GM18873 (cell line): ENCODE measurements around the gene ITPK1.

Source experiments
- ATAC-seq: cut with Tn5 transposase; IDR thresholded peaks from one replicate; pipeline ENCODE4 v1.9.1; 2021; ENCODE audit warnings: mild to moderate bottlenecking, moderate library complexity, moderate number of reproducible peaks; ENCODE audit not compliant: unreplicated experiment, low FRiP score

The ITPK1 gene

DNA sequence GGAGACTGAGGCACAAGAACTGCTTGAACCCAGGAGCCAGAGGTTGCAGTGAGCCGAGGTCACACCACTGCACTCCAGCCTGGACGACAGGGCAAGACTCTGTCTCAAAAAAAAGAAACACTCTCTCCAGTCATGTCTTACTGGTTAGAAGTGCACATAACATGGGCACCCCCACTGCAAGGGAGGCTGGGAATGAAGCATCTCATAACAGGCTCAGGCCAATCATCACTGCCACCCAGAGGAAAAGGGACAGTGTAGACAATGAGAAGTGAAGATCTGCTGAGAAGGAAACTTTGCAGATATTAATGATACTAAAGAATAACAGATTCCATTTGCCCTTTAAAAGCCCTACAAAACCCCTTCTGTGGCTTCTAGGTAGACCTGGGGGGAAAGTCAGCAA lies 66.9 kb downstream of the ITPK1 start:
- ATAC-seq: no peak

DNA sequence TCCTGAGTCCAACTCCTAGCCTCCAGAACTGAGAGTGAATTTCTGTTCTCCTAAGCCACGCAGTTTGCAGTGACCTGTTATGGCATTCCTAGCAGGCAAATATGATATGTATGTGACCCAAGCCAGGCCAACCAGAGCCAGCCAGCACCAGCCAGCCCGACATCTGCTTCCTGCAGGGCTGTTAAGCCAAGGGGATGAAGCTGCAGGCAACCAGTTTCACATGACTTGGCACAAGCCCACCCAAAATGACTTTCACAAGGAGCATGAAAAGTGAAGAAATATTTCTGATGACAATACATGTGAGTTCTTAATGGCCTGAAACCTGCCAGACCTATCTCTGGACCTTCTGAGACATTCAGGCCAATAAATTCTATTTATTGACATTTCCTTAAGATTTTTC lies 68.1 kb downstream of the ITPK1 start:
- no peak for ATAC-seq

DNA sequence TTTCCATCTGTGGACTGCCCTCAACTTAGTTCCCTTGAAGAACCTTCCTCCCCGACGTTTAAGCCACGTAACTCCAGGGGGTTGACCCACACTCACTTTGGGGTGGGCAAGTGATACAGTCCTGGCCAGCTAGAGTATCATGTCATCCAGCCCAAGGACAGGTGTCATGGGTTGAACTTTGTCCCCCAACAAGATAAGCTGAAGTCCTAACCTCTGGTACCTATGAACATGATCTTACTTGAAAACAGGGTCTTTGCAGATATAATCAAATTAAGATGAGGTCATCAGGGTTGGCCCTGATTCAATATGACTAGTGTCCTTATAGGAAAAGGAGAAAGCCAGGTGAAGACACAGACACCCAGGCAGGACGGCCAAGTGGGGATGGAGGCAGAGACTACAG lies 68.6 kb downstream of the ITPK1 start:
- ATAC-seq: no peak

DNA sequence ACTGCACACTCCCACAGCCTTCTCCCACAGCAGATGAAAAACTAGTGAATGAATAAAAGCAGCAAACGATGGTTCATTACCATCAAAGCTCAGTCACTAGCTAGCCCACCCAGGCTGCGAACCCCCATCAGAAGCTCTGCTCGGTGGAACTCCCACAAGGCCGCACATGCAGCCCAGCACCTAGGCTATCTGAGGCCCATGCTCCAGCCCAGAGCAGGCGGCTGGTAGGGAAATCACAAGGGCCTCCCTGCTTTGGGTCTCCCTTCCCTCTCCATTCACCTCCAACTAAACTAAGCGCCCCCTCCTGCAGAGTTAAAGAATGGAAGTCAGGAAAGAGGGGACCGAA lies 69.0 kb downstream of the ITPK1 start:
- no peak for ATAC-seq

DNA sequence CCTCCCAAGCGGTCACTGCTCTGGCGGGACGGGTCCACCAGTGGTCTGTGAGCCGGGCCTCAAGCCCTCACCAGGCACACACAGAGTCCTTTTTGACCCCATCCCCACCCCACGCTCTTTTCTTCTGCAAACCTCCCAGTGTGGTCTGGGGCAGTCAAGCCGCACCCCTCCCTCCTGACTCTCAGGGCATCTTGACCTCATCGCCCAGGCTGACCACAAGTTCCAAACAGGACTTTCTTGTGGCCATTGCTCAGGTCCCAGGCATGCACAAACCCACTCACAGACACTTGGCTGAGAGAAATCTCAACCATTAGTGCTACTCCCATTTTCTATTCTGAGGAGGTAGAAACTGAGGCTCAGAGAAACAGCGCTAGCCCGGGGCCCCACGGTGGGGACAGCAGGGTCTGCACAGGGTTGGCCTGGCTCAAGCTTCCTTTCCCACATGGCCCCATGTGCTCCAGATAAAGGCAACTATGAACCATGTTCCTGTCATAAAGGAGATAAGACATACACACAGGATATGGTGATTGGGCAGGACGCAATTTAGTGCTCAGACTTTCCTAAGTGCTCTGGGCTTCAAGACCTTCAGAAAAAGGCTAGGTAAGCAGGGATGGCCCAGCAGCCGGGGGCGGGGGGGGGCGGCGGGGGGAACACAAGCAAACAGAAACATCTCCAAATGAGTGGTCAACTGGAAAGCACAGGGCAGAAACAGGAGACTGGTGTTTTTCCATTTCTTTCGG lies 69.6 kb downstream of the ITPK1 start:
- ATAC-seq: no peak

DNA sequence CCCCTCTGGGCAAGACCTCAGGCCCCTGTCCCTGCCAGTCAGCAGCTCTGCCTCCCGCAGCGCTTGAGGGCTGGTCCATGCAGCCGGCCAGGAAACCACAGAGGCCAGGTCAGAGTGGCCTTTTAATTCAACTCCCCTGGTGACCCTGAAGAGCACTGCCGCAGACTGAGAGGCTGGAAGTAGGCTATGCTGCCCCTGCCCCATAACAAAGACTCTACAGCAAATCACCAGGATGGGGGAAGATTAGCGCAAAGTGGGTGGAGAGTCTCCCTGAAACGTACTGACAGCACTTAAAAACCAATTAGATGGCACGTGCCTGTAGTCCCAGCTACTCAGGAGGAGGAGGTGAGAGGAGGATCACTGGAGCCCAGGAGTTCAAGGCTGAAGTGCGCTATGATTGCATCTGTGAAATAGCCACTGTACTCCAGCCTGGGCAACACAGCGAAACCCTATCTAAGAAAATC lies 70.5 kb downstream of the ITPK1 start:
- no peak for ATAC-seq

DNA sequence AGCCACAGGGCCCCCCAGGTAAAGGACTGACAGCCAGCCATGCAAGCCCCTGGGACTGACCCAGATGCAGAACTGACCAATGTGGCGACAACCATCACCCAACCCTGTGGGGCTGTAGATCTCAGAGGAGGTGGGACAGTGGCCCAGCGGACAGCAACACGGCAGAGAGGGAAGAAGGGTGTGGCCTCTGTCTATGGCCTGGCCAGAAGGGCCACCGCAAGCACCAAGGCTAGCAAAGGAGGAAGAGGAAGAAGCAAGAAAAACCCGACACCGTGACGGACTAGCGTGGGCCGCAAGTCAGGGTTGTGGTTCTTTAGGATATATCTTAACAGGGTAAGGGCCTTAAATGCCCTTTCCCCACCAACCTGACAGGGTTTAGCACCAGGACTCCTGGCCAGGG lies 71.2 kb downstream of the ITPK1 start:
- ATAC-seq: no peak

DNA sequence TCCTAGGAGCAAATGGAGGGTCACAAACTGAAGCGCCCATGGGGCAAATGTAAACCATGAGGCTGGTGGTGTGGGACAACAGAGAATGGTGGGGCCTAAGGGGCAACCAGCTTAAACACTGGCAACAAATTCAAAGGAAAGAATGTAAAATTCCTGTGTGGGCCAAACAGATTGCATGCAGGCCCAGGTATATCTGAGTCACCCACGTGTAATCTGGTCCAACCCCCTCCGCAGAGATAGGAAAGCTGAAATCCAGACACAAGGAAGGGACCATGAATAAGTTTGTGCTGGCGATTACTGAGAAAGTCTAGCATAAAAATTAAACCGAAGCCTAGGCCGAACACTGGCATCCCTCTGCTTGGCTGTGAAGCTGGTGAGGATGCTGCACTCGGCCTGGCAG lies 71.6 kb downstream of the ITPK1 start:
- ATAC-seq: no peak

DNA sequence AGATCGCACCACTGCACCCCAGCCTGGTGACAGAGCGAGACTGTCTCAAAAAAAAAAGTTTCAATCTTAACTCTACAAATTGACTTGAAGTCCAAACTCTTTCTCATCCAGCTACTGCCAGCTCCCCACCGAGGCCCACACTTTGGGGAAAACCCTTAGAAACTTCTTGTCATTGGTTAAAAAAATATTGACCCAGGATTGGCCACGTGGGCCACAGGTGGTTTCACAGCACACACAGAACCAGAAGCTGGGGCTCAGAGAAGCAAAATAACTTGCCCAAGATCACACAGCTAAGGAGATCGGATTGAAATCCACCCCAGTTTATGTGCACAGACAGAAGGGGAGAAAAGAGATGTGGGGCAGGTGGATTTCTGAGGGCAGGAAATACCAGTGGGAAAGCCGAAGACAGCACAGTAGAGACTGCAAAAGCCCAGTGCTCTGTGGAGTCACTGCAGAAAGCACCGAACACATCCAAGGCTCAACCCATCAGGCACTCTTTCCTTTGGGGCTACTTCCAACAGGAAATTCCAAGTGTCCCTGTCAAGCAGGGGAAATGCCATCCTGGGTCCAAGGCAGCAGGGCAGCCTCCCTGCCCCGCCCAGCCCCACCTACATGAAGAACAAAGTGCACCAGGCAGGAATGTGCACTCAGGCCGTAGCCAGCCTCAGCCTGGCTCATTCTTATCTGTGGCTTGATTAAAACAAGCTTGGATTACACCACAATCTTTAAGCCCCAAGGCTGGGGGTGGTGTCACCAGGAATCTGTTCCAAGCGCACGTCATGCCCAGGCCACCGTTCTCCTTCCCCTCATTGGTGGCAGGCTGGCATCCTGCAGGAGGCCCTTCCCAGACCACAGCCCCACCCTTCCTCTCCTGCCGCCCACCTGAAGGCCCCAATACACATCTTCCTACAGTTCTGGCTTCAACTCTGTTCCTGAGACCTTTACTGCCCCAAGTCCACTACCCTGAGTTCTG lies 72.5 kb downstream of the ITPK1 start:
- no peak for ATAC-seq

DNA sequence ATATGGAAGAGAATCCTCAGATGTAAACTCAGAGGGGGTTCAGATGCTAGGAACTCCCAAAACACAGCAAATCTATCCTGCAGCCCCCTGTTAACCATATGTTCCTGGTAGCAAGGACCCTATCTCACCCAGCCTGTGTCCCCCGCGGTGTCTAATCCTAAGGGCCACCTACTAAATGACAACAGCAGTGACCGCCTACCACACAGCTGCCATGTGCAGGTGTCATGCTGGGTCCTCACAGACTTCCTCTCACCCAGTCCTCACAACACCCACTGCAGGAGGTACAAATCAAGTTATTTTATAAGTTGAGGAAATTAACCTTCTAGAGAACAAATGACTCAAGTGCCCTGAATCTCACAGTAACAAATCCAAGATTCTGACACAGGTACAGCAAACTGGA lies 73.9 kb downstream of the ITPK1 start:
- ATAC-seq: no peak

DNA sequence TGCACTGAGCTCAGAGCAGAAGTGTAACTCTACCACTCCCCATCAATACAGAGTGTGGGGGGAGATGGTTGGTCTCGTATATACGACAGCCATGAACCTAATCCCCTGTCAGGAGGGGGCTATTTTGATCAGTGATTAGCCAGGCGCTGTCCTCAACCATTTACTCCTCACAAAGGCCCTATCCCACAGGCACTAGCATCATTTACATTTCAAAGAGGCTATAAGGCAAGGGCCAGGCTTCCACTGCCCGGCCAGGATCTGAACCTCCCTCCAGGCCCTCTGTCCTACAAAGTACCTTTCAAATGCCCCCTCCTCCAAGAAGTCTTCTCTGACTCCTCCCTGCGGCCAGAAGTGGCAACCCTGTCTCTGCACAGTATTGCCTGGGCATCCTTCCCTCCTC lies 74.7 kb downstream of the ITPK1 start:
- no peak for ATAC-seq

DNA sequence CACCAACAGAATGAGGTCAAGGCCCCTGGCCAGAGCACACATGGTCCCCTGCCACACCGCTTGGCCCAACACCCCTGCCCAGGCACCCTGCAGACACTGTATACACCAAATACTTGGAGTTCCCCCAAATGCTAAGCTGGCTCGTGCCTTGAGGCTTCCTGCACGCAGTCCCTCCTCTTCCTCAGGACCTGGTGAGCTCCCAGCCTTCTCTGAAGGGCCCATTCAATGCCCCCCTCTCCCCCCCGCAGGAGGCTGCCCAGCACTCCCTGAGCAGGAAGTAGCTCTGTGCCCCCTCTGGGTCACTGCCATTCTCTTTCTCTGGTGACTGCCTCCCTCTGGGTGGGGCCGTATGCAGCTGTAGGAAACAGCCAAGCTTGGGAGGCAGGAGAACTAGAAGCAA lies 75.3 kb downstream of the ITPK1 start:
- no peak for ATAC-seq

DNA sequence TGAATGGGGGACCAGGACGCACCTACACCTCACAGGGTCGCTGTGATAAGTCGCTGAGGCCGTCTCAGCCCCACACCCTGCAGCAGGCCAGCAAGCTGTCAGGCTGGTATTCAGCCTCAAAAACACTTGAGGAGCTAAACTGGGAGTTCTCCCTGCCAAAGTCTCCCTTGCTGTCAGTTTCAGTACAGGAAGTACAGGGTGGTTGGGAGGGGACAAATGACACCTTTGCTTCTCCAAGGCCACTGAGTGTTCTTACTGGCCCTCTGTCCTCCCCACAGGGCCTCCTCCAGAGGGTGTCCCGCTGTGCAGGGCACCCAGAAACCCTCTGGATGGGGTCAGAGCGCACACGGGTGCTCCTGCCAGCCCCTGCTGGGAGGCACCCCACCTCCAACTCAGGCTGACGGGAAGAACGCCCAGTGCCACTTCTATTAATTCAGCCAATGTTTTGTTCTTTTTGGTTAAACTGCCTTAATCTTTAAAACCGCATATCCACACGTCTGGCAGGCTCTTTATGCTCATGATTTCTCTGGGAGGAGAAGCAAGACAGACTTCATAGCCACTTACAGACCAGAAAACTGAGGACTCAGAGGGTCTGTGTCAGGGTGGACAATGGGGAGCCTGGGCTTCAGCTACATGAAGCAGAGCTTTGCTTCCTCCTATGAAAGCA lies 75.9 kb downstream of the ITPK1 start:
- no peak for ATAC-seq

DNA sequence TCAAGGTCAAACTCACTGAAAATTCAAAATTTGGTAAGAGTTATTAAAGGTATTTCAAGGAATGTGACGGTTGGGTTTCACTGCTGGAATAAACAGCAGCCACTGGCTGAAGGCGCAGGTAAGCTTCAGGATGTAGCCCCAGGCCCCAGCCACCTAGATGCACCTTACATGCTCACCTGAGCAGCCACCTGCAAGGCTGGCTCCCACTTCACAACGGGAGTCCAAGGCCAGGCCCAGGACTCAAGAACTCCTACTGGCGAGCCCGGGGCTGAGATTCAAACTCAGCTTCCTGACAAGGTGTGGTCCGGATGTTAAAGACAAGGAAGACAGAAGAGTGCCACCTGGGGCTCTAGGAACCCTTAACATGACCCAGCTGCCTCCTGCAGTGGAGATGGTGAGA lies 78.4 kb downstream of the ITPK1 start:
- no peak for ATAC-seq

DNA sequence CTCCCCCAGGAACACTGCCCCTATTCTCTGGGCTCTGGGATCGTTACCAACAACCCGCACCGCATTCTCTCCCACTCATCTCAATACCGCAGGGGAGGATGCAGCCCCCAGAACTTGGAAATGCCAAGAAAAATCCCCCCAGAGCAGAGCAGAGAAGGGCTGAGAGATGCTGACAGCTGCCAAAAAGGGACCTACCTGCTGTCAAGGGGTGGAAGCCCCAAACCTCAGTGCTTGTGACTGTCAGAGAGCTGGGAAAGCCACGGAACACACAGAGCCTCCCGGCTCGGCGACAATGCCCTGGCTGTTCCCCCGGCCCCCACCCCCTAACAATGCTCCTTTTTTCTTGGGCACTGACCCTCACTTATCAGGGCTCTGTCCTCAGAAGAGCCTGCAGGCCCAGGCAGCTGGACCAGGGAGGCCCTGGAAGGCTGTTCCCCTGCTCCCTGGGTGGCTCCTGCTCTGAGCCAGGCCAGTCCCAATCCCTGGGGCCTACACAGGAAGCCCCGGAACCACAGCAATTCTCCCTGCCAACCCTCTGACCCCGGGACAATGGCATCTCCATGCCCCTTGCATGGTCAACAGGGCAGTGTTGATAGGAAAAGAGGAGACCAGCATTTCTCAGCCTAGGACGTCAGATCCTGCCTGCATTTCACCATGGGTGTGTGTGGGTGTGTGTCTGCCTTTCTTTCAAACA lies 78.9 kb downstream of the ITPK1 start:
- ATAC-seq: no peak

DNA sequence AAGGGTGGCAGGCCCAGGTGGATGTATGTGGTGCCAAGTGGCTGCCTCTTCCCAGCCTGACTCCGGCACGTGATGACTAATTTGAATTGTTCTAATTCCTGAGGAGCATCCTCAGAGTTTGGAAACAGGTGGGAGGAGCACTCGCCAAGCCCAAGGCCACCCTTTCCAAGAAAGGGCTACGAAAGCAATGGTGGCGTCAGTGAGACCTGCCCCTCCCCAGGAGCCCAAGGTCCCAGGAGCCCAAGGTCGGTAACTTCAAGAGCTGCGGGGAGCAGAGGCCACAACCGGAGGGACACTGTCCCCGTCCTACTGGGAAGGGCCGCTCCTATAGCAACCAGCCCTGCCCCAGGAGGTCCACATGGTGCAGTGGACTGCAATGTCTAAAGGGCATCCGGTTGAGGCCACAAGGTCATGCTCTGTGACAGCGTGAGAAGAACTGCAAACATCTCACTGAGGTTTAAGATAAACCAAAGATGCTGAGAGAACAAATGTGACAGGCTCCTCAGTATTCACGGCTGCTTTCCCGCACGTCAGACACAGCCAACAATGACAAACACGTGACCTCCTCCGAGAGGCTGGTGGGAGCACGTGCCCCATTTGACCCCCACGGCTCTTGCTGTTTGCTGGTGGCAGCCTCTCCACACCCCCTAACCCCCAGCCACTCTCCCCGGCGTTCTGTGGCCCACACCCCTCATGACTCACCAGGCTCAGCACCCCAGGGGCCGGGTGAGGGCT lies 79.6 kb downstream of the ITPK1 start:
- no peak for ATAC-seq

DNA sequence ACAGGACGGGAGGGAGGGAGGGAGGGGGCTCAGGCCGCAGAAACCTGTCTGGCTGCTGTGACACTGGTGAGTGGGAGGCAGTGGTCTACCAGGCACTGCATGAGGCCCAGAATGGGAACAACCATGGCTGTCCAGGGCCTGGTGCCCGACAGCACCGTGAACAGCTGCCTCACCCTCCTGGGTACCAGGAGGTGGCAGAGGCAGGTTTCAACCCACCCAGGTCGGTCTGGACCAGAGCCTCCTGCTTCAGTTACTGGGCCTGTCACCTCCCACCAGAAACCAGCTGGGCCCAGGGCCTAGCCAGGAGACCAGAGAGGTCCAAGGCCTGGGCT lies 80.2 kb downstream of the ITPK1 start:
- no peak for ATAC-seq

DNA sequence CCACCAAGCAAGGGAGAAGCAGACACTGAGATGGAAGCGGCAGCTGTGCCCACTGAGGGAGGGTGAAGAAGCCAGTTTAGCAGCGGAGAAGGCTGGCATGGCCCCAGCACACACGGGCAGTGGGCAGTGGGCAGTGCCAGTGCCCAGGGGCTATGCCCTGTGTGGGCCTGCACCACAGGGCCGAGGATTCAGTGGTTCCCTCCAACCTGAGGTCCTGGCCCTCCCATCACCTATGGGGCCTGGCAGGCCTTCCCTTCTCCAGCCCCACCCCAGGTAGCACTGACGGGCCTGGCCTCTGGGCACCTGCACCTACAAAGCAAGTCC lies 81.1 kb downstream of the ITPK1 start:
- no peak for ATAC-seq

DNA sequence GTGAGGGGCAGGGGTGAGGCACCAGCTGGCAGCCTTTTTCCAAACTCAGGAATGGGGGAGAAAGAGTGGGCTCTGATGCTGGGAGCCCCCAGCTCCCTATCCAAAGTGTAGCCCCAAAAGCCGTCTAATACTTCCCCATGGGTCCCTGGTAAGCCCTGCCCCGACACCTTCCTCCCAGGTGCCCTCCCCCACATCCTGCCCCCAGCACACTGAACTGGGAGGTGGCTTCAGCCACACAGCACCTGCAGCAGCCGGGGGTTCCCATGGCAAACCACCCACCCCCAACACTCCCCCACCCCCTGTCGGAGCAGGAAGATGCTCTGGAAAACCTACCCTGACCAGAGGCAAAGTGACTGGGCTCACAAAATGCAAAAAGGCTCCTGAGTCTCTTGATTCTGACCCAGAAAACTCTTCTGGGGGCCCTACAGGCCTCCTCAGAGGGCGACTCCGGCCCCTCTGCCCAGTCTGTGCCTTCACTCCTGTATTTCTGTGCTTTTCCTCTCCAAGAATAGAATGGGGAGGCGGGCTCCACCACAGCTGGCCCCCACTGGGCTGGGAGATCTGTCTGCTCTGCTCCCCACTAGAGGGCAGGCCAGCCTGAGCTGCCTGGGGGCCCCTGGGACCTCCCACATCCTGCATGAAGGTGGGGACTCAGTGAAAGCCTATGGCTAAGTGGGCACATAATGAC lies 81.6 kb downstream of the ITPK1 start:
- ATAC-seq: no peak
